ENCODE measurements around the gene TMEM18.

DNA sequence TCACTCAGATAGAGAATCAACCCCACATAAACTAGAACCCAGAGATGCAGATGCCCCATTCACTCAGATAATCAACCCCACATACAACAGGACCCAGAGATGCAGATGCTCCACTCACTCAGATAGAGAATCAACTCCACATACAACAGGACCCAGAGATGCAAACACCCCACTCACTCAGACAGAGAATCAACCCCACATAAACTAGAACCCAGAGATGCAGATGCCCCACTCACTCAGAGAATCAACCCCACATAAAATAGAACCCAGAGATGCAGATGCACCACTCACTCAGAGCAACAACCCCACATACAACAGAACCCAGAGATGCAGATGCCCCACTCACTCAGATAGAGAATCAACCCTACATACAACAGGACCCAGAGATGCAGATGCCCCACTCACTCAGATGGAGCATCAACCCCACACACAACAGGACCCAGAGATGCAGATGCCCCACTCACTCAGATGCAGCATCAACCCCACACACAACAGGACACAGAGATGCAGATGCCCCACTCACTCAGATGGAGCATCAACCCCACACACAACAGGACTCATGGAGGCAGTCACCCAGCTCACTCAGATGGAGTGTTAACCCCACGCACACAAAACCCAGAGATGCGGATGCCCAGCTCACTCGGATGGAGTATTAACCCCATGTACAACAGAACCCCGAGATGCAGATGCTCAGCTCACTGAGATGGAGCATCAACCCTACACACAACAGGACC is 11.7 kb downstream of the TMEM18 start:
- TF ChIP-seq CTCF (conservative IDR thresholded peaks at IDR 0.05 in 1 of 2, IDR thresholded peaks at IDR 0.05 in 1 of 2; ENCODE audit: low read depth in 1 of 2, low read length in 2 of 2) (no peak), EZH2 (IDR thresholded peaks at IDR 0.05; ENCODE audit: low read length, missing control alignments) (no peak)

Measured in fibroblast of lung (primary cell).